Measurements from ENCODE around the gene CCDC3.

CCDC3 gene

GRCh38 chr10:12960941-12961340 is 40.6 kb downstream of the CCDC3 start:
- no peak for DNase-seq

GRCh38 chr10:12960334-12960898 is 41.1 kb downstream of the CCDC3 start:
- no peak for DNase-seq

- DNase-seq: no peak
These were observed 42.9 kb downstream of the CCDC3 start for GRCh38 chr10:12958546-12959110.

GRCh38 chr10:12957081-12957480 is 44.4 kb downstream of the CCDC3 start:
- DNase-seq: no peak

- no peak for DNase-seq
These were observed 46.6 kb downstream of the CCDC3 start for GRCh38 chr10:12954866-12955265.

GRCh38 chr10:12950583-12951128 is 50.9 kb downstream of the CCDC3 start:
- DNase-seq: no peak

- no peak for DNase-seq
These were observed 52.3 kb downstream of the CCDC3 start for GRCh38 chr10:12949248-12949647.

GRCh38 chr10:12947741-12948140 is 53.8 kb downstream of the CCDC3 start:
- DNase-seq: no peak

- DNase-seq: no peak
These were observed 55.1 kb downstream of the CCDC3 start for GRCh38 chr10:12946372-12946771.

GRCh38 chr10:12945690-12946359 is 55.7 kb downstream of the CCDC3 start:
- peak; percentile 76 for DNase-seq

- DNase-seq: no peak
These were observed 56.6 kb downstream of the CCDC3 start for GRCh38 chr10:12944931-12945330.

GRCh38 chr10:12943425-12943824 is 58.1 kb downstream of the CCDC3 start:
- no peak for DNase-seq

- no peak for DNase-seq
These were observed 59.5 kb downstream of the CCDC3 start for GRCh38 chr10:12941966-12942365.

- no peak for DNase-seq
These were observed 60.7 kb downstream of the CCDC3 start for GRCh38 chr10:12940791-12941190.

GRCh38 chr10:12938271-12938670 is 63.2 kb downstream of the CCDC3 start:
- DNase-seq: no peak

GRCh38 chr10:12937527-12937926 is 64.0 kb downstream of the CCDC3 start:
- DNase-seq: no peak

- DNase-seq: peak; percentile 8
These were observed 66.7 kb downstream of the CCDC3 start for GRCh38 chr10:12934777-12935176.

GRCh38 chr10:12929381-12929780 is 72.1 kb downstream of the CCDC3 start:
- no peak for DNase-seq

- no peak for DNase-seq
These were observed 72.9 kb downstream of the CCDC3 start for GRCh38 chr10:12928571-12928970.

- DNase-seq: no peak
These were observed 73.6 kb downstream of the CCDC3 start for GRCh38 chr10:12927896-12928295.

GRCh38 chr10:12925845-12926244 is 75.7 kb downstream of the CCDC3 start:
- no peak for DNase-seq

GRCh38 chr10:12924911-12925310 is 76.6 kb downstream of the CCDC3 start:
- no peak for DNase-seq

GRCh38 chr10:12922117-12922900 is 79.2 kb downstream of the CCDC3 start:
- peak; percentile 24 for DNase-seq

- DNase-seq: no peak
These were observed 80.3 kb downstream of the CCDC3 start for GRCh38 chr10:12921163-12921562.

Measured in hematopoietic multipotent progenitor cell treated with erythropoietin and hydrocortisone succinate and interleukin-3 and kit ligand, for 4 days (in vitro differentiated cells).